HepG2 (cell line): ENCODE measurements around the gene JADE2.

Source experiments
- ADNP ChIP-seq: sonication (generic); formaldehyde crosslinking; IDR thresholded peaks from 2 replicates; pipeline ENCODE4 v1.4.0; 2020; ENCODE audit warnings: missing genetic modification reagents
- ARHGAP35 ChIP-seq: sonication (generic); formaldehyde crosslinking; IDR thresholded peaks from 2 replicates; pipeline ENCODE4 v1.9.0; 2022; ENCODE audit warnings: mild to moderate bottlenecking, inconsistent platforms, moderate library complexity, missing genetic modification reagents, borderline replicate concordance
- CEBPB ChIP-seq: IDR thresholded peaks from 2 replicates; pipeline ENCODE4 v1.6.1; 2011; ENCODE audit warnings: low read depth, low read length, improper control_type of control experiment, borderline replicate concordance
- CHD2 ChIP-seq: IDR thresholded peaks from 2 replicates; pipeline ENCODE4 v1.6.1; 2011; ENCODE audit warnings: low read depth, low read length, improper control_type of control experiment
- PHF20 ChIP-seq: sonication (generic); formaldehyde crosslinking; IDR thresholded peaks from 2 replicates; pipeline ENCODE4 v1.5.0; 2020; ENCODE audit warnings: mild to moderate bottlenecking, missing genetic modification reagents
- POLR2A ChIP-seq, 2 experiments: IDR thresholded peaks; 2 replicates each; pipeline ENCODE4 v1.6.1; 2011; ENCODE audit warnings: low read depth in 2 of 2, low read length in 2 of 2, mild to moderate bottlenecking in 1 of 2, moderate library complexity in 1 of 2; ENCODE audit not compliant: insufficient read depth in 1 of 2
- TAF1 ChIP-seq: sonication (generic); formaldehyde crosslinking; IDR thresholded peaks from 2 replicates; pipeline ENCODE4 v1.4.0; 2020; ENCODE audit warnings: missing genetic modification reagents
- TARDBP ChIP-seq: sonication (generic); formaldehyde crosslinking; IDR thresholded peaks from 2 replicates; pipeline ENCODE4 v1.8.0; 2022; ENCODE audit warnings: mild to moderate bottlenecking, missing genetic modification reagents
- ZNF251 ChIP-seq: sonication (generic); formaldehyde crosslinking; IDR thresholded peaks from 2 replicates; pipeline ENCODE4 v1.9.0; 2021; ENCODE audit warnings: mild to moderate bottlenecking, missing genetic modification reagents
- ZNF569 ChIP-seq: sonication (generic); formaldehyde crosslinking; IDR thresholded peaks from 2 replicates; pipeline ENCODE4 v1.5.0; 2020; ENCODE audit warnings: mild to moderate bottlenecking, missing genetic modification reagents, moderate library complexity, borderline replicate concordance
- TF ChIP-seq, protein P1 (sequence below): sonication (generic); formaldehyde crosslinking; conservative IDR thresholded peaks from 2 replicates; pipeline ENCODE4 v1.8.0; 2022; ENCODE audit warnings: missing genetic modification reagents
- TF ChIP-seq, protein P2 (sequence below): IDR thresholded peaks from 2 replicates; pipeline ENCODE4 v1.4.0; 2020; ENCODE audit warnings: mild to moderate bottlenecking, missing genetic modification reagents

GRCh38 chr5:134581241-134581981 lies 55.9 kb downstream of the JADE2 start:
- no peak for TF ChIP-seq ZNF569 (CRISPR knock-in tag)
- TF ChIP-seq ARHGAP35: no peak
- no peak for TF ChIP-seq ADNP (CRISPR knock-in tag)
- TF ChIP-seq PHF20 (CRISPR knock-in tag): no peak
- TF ChIP-seq ZNF251: no peak
- no peak for TF ChIP-seq CEBPB
- TF ChIP-seq, protein P1, sequence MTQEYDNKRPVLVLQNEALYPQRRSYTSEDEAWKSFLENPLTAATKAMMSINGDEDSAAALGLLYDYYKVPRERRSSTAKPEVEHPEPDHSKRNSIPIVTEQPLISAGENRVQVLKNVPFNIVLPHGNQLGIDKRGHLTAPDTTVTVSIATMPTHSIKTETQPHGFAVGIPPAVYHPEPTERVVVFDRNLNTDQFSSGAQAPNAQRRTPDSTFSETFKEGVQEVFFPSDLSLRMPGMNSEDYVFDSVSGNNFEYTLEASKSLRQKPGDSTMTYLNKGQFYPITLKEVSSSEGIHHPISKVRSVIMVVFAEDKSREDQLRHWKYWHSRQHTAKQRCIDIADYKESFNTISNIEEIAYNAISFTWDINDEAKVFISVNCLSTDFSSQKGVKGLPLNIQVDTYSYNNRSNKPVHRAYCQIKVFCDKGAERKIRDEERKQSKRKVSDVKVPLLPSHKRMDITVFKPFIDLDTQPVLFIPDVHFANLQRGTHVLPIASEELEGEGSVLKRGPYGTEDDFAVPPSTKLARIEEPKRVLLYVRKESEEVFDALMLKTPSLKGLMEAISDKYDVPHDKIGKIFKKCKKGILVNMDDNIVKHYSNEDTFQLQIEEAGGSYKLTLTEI (CRISPR knock-in tag): no peak
- no peak for TF ChIP-seq POLR2A (IDR thresholded peaks at IDR 0.05; ENCODE audit: insufficient read depth in 1 of 2, low read depth in 2 of 2, low read length in 2 of 2)
- TF ChIP-seq, protein P2, sequence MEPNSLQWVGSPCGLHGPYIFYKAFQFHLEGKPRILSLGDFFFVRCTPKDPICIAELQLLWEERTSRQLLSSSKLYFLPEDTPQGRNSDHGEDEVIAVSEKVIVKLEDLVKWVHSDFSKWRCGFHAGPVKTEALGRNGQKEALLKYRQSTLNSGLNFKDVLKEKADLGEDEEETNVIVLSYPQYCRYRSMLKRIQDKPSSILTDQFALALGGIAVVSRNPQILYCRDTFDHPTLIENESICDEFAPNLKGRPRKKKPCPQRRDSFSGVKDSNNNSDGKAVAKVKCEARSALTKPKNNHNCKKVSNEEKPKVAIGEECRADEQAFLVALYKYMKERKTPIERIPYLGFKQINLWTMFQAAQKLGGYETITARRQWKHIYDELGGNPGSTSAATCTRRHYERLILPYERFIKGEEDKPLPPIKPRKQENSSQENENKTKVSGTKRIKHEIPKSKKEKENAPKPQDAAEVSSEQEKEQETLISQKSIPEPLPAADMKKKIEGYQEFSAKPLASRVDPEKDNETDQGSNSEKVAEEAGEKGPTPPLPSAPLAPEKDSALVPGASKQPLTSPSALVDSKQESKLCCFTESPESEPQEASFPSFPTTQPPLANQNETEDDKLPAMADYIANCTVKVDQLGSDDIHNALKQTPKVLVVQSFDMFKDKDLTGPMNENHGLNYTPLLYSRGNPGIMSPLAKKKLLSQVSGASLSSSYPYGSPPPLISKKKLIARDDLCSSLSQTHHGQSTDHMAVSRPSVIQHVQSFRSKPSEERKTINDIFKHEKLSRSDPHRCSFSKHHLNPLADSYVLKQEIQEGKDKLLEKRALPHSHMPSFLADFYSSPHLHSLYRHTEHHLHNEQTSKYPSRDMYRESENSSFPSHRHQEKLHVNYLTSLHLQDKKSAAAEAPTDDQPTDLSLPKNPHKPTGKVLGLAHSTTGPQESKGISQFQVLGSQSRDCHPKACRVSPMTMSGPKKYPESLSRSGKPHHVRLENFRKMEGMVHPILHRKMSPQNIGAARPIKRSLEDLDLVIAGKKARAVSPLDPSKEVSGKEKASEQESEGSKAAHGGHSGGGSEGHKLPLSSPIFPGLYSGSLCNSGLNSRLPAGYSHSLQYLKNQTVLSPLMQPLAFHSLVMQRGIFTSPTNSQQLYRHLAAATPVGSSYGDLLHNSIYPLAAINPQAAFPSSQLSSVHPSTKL (CRISPR knock-in tag): no peak
- no peak for TF ChIP-seq CHD2
- no peak for TF ChIP-seq TARDBP (CRISPR knock-in tag)
- TF ChIP-seq TAF1 (CRISPR knock-in tag): no peak
